ENCODE measurements around the gene SOAT2.

The SOAT2 gene

GRCh38 chr12:53113951-53114350 is 10.7 kb downstream of the SOAT2 start:
- H3K27ac ChIP-seq (ENCODE audit: low read depth, low read length, severe bottlenecking), result no peak overlapping the region
- H3K4me3 ChIP-seq (ENCODE audit: extremely low read depth, insufficient read depth, low read length, poor library complexity, severe bottlenecking), result no peak overlapping the region
- H3K36me3 ChIP-seq (ENCODE audit: control insufficient read depth, insufficient read depth, low read length), result no peaks in the 10 kb centered on the region
- H3K9me3 ChIP-seq (ENCODE audit: control insufficient read depth, low read length), result peaks cover 8% of the 10 kb centered on the region
- no peaks in the 10 kb centered on the region for H3K4me1 ChIP-seq (ENCODE audit: control insufficient read depth, insufficient read depth, low read length, poor library complexity, severe bottlenecking)

GRCh38 chr12:53115112-53115890 is 12.0 kb downstream of the SOAT2 start:
- Histone ChIP-seq H3K4me1 (ENCODE audit: control insufficient read depth, insufficient read depth, low read length, poor library complexity, severe bottlenecking) (no peaks in the 10 kb centered on the region), H3K9me3 (ENCODE audit: control insufficient read depth, low read length) (peaks cover under 1% of the 10 kb centered on the region), H3K36me3 (ENCODE audit: control insufficient read depth, insufficient read depth, low read length) (no peaks in the 10 kb centered on the region), H3K27ac (ENCODE audit: low read depth, low read length, severe bottlenecking) (no peak overlapping the region), H3K4me3 (ENCODE audit: extremely low read depth, insufficient read depth, low read length, poor library complexity, severe bottlenecking) (no peak overlapping the region)
- 91 to 94% methylated on average over 30 to 33 of the region's 33 CpGs for WGBS, 2 experiments (ENCODE audit: insufficient coverage in 2 of 2)

- Histone ChIP-seq H3K36me3 (ENCODE audit: control insufficient read depth, insufficient read depth, low read length) (no peaks in the 10 kb centered on the region), H3K4me3 (ENCODE audit: extremely low read depth, insufficient read depth, low read length, poor library complexity, severe bottlenecking) (no peak overlapping the region), H3K27ac (ENCODE audit: low read depth, low read length, severe bottlenecking) (no peak overlapping the region), H3K9me3 (ENCODE audit: control insufficient read depth, low read length) (no peaks in the 10 kb centered on the region), H3K4me1 (ENCODE audit: control insufficient read depth, insufficient read depth, low read length, poor library complexity, severe bottlenecking) (no peaks in the 10 kb centered on the region)
- WGBS, 2 experiments (ENCODE audit: insufficient coverage in 2 of 2), result 91 to 94% methylated on average over 8 of the region's 8 CpGs
These were observed 12.8 kb downstream of the SOAT2 start for GRCh38 chr12:53115891-53116648.

- Histone ChIP-seq H3K4me1 (ENCODE audit: control insufficient read depth, insufficient read depth, low read length, poor library complexity, severe bottlenecking) (no peaks in the 10 kb centered on the region), H3K9me3 (ENCODE audit: control insufficient read depth, low read length) (no peaks in the 10 kb centered on the region), H3K36me3 (ENCODE audit: control insufficient read depth, insufficient read depth, low read length) (no peaks in the 10 kb centered on the region), H3K27ac (ENCODE audit: low read depth, low read length, severe bottlenecking) (no peak overlapping the region), H3K4me3 (ENCODE audit: extremely low read depth, insufficient read depth, low read length, poor library complexity, severe bottlenecking) (no peak overlapping the region)
- 91 to 93% methylated on average over 7 to 8 of the region's 8 CpGs for WGBS, 2 experiments (ENCODE audit: insufficient coverage in 2 of 2)
These were observed 15.5 kb downstream of the SOAT2 start for GRCh38 chr12:53118751-53119300.

GRCh38 chr12:53120685-53121525 is 17.6 kb downstream of the SOAT2 start:
- WGBS, 2 experiments (ENCODE audit: insufficient coverage in 2 of 2), result 90 to 94% methylated on average over 6 to 9 of the region's 12 CpGs
- H3K36me3 ChIP-seq (ENCODE audit: control insufficient read depth, insufficient read depth, low read length), result no peaks in the 10 kb centered on the region

GRCh38 chr12:53122961-53123468 is 19.7 kb downstream of the SOAT2 start:
- no peaks in the 10 kb centered on the region for H3K36me3 ChIP-seq (ENCODE audit: control insufficient read depth, insufficient read depth, low read length)
- no peak overlapping the region for H3K27ac ChIP-seq (ENCODE audit: low read depth, low read length, severe bottlenecking)
- WGBS, 2 experiments (ENCODE audit: insufficient coverage in 2 of 2), result 92 to 93% methylated on average over 4 to 5 of the region's 10 CpGs
- H3K9me3 ChIP-seq (ENCODE audit: control insufficient read depth, low read length), result no peaks in the 10 kb centered on the region
- no peak overlapping the region for H3K4me3 ChIP-seq (ENCODE audit: extremely low read depth, insufficient read depth, low read length, poor library complexity, severe bottlenecking)
- H3K4me1 ChIP-seq (ENCODE audit: control insufficient read depth, insufficient read depth, low read length, poor library complexity, severe bottlenecking), result no peaks in the 10 kb centered on the region

More at GRCh38 chr12:53120685-53121525, 17.6 kb downstream of the SOAT2 start:
- no peaks in the 10 kb centered on the region for H3K4me1 ChIP-seq (ENCODE audit: control insufficient read depth, insufficient read depth, low read length, poor library complexity, severe bottlenecking)
- no peak overlapping the region for H3K27ac ChIP-seq (ENCODE audit: low read depth, low read length, severe bottlenecking)
- H3K9me3 ChIP-seq (ENCODE audit: control insufficient read depth, low read length), result no peaks in the 10 kb centered on the region
- no peak overlapping the region for H3K4me3 ChIP-seq (ENCODE audit: extremely low read depth, insufficient read depth, low read length, poor library complexity, severe bottlenecking)

- no peaks in the 10 kb centered on the region for H3K4me1 ChIP-seq (ENCODE audit: control insufficient read depth, insufficient read depth, low read length, poor library complexity, severe bottlenecking)
- H3K27ac ChIP-seq (ENCODE audit: low read depth, low read length, severe bottlenecking), result no peak overlapping the region
- 92 to 96% methylated on average over 12 to 15 of the region's 16 CpGs for WGBS, 2 experiments (ENCODE audit: insufficient coverage in 2 of 2)
- no peaks in the 10 kb centered on the region for H3K36me3 ChIP-seq (ENCODE audit: control insufficient read depth, insufficient read depth, low read length)
- H3K4me3 ChIP-seq (ENCODE audit: extremely low read depth, insufficient read depth, low read length, poor library complexity, severe bottlenecking), result no peak overlapping the region
- H3K9me3 ChIP-seq (ENCODE audit: control insufficient read depth, low read length), result no peaks in the 10 kb centered on the region
These were observed 20.5 kb downstream of the SOAT2 start for GRCh38 chr12:53123578-53124351.

- Histone ChIP-seq H3K27ac (ENCODE audit: low read depth, low read length, severe bottlenecking) (no peak overlapping the region), H3K36me3 (ENCODE audit: control insufficient read depth, insufficient read depth, low read length) (no peaks in the 10 kb centered on the region), H3K4me1 (ENCODE audit: control insufficient read depth, insufficient read depth, low read length, poor library complexity, severe bottlenecking) (no peaks in the 10 kb centered on the region), H3K4me3 (ENCODE audit: extremely low read depth, insufficient read depth, low read length, poor library complexity, severe bottlenecking) (no peak overlapping the region), H3K9me3 (ENCODE audit: control insufficient read depth, low read length) (no peaks in the 10 kb centered on the region)
These were observed 21.1 kb downstream of the SOAT2 start for GRCh38 chr12:53124352-53124723.

GRCh38 chr12:53127169-53127568 is 23.9 kb downstream of the SOAT2 start:
- Histone ChIP-seq H3K4me1 (ENCODE audit: control insufficient read depth, insufficient read depth, low read length, poor library complexity, severe bottlenecking) (no peaks in the 10 kb centered on the region), H3K36me3 (ENCODE audit: control insufficient read depth, insufficient read depth, low read length) (no peaks in the 10 kb centered on the region), H3K27ac (ENCODE audit: low read depth, low read length, severe bottlenecking) (no peak overlapping the region), H3K4me3 (ENCODE audit: extremely low read depth, insufficient read depth, low read length, poor library complexity, severe bottlenecking) (no peak overlapping the region), H3K9me3 (ENCODE audit: control insufficient read depth, low read length) (no peaks in the 10 kb centered on the region)
- no CpG with 5 or more reads among the region's 1 CpG for WGBS, 2 experiments (ENCODE audit: insufficient coverage in 2 of 2)
